Astrocyte (in vitro differentiated cells and primary cell): ENCODE results near the gene SAA1.

Experiments used
- EZH2 ChIP-seq: IDR thresholded peaks from 2 replicates; pipeline ENCODE4 v1.6.1; 2012; ENCODE audit warnings: mild to moderate bottlenecking, low read length, inconsistent platforms; ENCODE audit not compliant: insufficient read depth
- TF ChIP-seq, protein P1 (sequence below): IDR thresholded peaks from 2 replicates; pipeline ENCODE4 v1.5.1; 2011; ENCODE audit warnings: low read depth, mild to moderate bottlenecking, inconsistent platforms, low read length, moderate library complexity; ENCODE audit not compliant: insufficient read depth

DNA sequence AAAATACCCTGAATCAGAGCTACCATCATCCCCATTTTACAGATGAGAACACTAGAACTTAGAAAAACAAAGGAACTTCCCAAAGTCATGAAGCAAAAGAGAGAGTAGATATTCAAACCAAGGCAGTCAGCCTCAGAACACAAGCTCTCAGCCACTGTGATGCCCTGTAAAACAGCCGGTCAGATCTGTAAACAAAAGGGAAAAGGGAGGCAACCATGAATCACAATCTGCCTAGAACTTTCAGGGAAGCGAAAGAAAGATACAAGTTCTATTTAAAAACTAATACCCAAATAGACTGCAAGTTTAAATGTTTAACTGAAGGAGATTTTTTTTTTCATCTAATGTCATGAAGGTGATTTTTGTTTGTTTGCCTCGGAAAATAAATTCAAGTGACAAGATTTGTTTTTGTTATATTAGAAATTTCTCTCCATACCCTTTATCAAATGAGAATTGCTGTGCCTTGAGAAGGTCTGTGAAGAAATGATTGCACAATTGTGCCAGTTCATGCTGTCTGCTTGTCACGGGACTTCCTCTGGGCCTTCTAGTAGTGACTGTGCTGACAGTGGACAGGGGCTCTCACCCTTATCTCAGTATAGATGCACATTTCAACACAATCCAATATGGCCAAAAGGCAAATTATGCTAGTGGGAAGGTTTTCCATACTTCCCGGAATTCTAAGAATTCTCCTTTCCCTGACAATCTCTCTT, 11.7 kb downstream of the SAA1 start:
- TF ChIP-seq, protein P1, sequence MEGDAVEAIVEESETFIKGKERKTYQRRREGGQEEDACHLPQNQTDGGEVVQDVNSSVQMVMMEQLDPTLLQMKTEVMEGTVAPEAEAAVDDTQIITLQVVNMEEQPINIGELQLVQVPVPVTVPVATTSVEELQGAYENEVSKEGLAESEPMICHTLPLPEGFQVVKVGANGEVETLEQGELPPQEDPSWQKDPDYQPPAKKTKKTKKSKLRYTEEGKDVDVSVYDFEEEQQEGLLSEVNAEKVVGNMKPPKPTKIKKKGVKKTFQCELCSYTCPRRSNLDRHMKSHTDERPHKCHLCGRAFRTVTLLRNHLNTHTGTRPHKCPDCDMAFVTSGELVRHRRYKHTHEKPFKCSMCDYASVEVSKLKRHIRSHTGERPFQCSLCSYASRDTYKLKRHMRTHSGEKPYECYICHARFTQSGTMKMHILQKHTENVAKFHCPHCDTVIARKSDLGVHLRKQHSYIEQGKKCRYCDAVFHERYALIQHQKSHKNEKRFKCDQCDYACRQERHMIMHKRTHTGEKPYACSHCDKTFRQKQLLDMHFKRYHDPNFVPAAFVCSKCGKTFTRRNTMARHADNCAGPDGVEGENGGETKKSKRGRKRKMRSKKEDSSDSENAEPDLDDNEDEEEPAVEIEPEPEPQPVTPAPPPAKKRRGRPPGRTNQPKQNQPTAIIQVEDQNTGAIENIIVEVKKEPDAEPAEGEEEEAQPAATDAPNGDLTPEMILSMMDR: no peak
- TF ChIP-seq EZH2: no peak
